SK-N-SH (cell line): Measurements from ENCODE around the gene GAB2. TPM values are rescaled to one million over a fixed set of nuclear protein-coding genes. Genes with fewer than 3 reads are reported as not detected.

Experiments used
- CTCF ChIA-PET: fragments of 300-600, 350-600 bp; formaldehyde crosslinking; extraction: SDS; loops from one replicate; lab custom pipeline; 2021; lab: Yijun Ruan, JAX
- POLR2A ChIA-PET: fragments of 350-600 bp; sonication (Branson Sonifier 250); formaldehyde crosslinking; extraction: SDS; loops from one replicate; lab custom pipeline; 2020; ENCODE audit warnings: antibody characterized with exemption, inconsistent platforms; lab: Yijun Ruan, JAX
- DNase-seq: peaks from one replicate; pipeline ENCODE4 v3.0.0; 2012
- H2AFZ ChIP-seq: fragments of 200-600 bp; sonication (generic); 2 replicates; pipeline ENCODE4 v1.8.1; 2016; ENCODE audit warnings: antibody characterized with exemption, mild to moderate bottlenecking, low read depth
- H3F3A ChIP-seq: fragments of 200-600 bp; sonication (generic); replicated peaks from 2 replicates; pipeline ENCODE3; 2016; ENCODE audit warnings: antibody characterized with exemption, mild to moderate bottlenecking; ENCODE audit not compliant: insufficient read depth
- H3K27ac ChIP-seq, 2 experiments: fragments of 200-500 bp in 1 of 2; fragments of 200-600 bp in 1 of 2; sonication (Bioruptor generic) in 1 of 2; sonication (generic), shearing (Covaris generic) in 1 of 2; 2 replicates each; pipeline versions ENCODE4 v1.5.1 to v1.6.1; 2014 to 2016; ENCODE audit warnings: low read depth in 2 of 2, inconsistent platforms in 1 of 2, low read length in 1 of 2, mild to moderate bottlenecking in 1 of 2, mixed read lengths in 1 of 2
- H3K27me3 ChIP-seq: fragments of 200-600 bp; sonication (generic), shearing (Covaris generic); 2 replicates; pipeline ENCODE4 v1.6.1; 2016; ENCODE audit warnings: mixed run types; ENCODE audit not compliant: insufficient read depth
- H3K36me3 ChIP-seq, 2 experiments: fragments of 200-500 bp in 1 of 2; fragments of 200-600 bp in 1 of 2; sonication (Bioruptor generic) in 1 of 2; sonication (generic) in 1 of 2; replicated peaks in 1 of 2; 2 replicates each; pipeline versions ENCODE3 to v1.5.1; 2014 to 2016; ENCODE audit warnings: low read length in 1 of 2, mild to moderate bottlenecking in 1 of 2; ENCODE audit not compliant: insufficient read depth in 2 of 2, control insufficient read depth in 1 of 2
- H3K4me1 ChIP-seq, 2 experiments: fragments of 200-500 bp in 1 of 2; fragments of 200-600 bp in 1 of 2; sonication (Bioruptor generic) in 1 of 2; sonication (generic), shearing (Covaris generic) in 1 of 2; 2 replicates each; pipeline versions ENCODE4 v1.5.1 to v1.6.1; 2014 to 2016; ENCODE audit warnings: low read depth in 1 of 2, low read length in 1 of 2, mixed run types in 1 of 2; ENCODE audit not compliant: insufficient read depth in 2 of 2, control insufficient read depth in 1 of 2
- H3K4me2 ChIP-seq: fragments of 200-600 bp; sonication (generic), shearing (Covaris generic); 2 replicates; pipeline ENCODE4 v1.6.1; 2017; ENCODE audit warnings: mixed run types
- H3K4me3 ChIP-seq, 2 experiments: fragments of 200-500 bp in 1 of 2; fragments of 200-600 bp in 1 of 2; sonication (Bioruptor generic) in 1 of 2; sonication (generic), shearing (Covaris generic) in 1 of 2; 2 replicates each; pipeline versions ENCODE4 v1.5.1 to v1.8.1; 2014 to 2016; ENCODE audit warnings: low read depth in 2 of 2, inconsistent platforms in 1 of 2, low read length in 1 of 2, mild to moderate bottlenecking in 1 of 2, mixed read lengths in 1 of 2, moderate library complexity in 1 of 2
- H3K79me2 ChIP-seq: fragments of 200-600 bp; sonication (generic); 2 replicates; pipeline ENCODE4 v1.8.1; 2017; ENCODE audit warnings: mild to moderate bottlenecking; ENCODE audit not compliant: insufficient read depth
- H3K9ac ChIP-seq: fragments of 200-600 bp; sonication (generic); 2 replicates; pipeline ENCODE4 v1.6.1; 2017; ENCODE audit warnings: mixed run types
- H3K9me2 ChIP-seq: fragments of 200-600 bp; sonication (generic); 2 replicates; pipeline ENCODE4 v1.6.1; 2017; ENCODE audit warnings: mixed run types
- H3K9me3 ChIP-seq: fragments of 200-600 bp; sonication (generic); 2 replicates; pipeline ENCODE4 v1.6.1; 2017; ENCODE audit warnings: mixed run types, mild to moderate bottlenecking, moderate library complexity
- H4K20me1 ChIP-seq: fragments of 200-600 bp; sonication (generic); 2 replicates; pipeline ENCODE4 v1.6.1; 2017; ENCODE audit warnings: mild to moderate bottlenecking, mixed run types; ENCODE audit not compliant: insufficient read depth
- CTCF ChIP-seq: fragments of 200-600 bp; sonication (generic); IDR thresholded peaks from 2 replicates; pipeline ENCODE4 v1.6.1; 2017; ENCODE audit warnings: antibody characterized with exemption, mild to moderate bottlenecking, moderate library complexity
- FOSL2 ChIP-seq: IDR thresholded peaks from 2 replicates; pipeline ENCODE4 v1.4.0; 2012; ENCODE audit warnings: low read depth, mild to moderate bottlenecking, moderate library complexity, borderline replicate concordance
- FOXJ3 ChIP-seq: sonication (generic); formaldehyde crosslinking; IDR thresholded peaks from 2 replicates; pipeline ENCODE4 v1.5.1; 2020; ENCODE audit warnings: mild to moderate bottlenecking, missing genetic modification reagents
- FOXM1 ChIP-seq: IDR thresholded peaks from 2 replicates; pipeline ENCODE4 v1.4.0; 2012; ENCODE audit warnings: low read depth, mild to moderate bottlenecking
- IRF3 ChIP-seq: fragments of 150-350 bp; IDR thresholded peaks from 2 replicates; pipeline ENCODE4 v1.6.1; 2016; ENCODE audit warnings: mild to moderate bottlenecking, low read depth, low read length
- JUND ChIP-seq: IDR thresholded peaks from 2 replicates; pipeline ENCODE4 v1.4.0; 2012
- MAX ChIP-seq: IDR thresholded peaks from 2 replicates; pipeline ENCODE4 v1.4.0; 2012; ENCODE audit warnings: low read depth
- MEF2A ChIP-seq: IDR thresholded peaks from 2 replicates; pipeline ENCODE4 v1.4.0; 2012; ENCODE audit warnings: low read depth, borderline replicate concordance
- NFIC ChIP-seq: IDR thresholded peaks from 2 replicates; pipeline ENCODE4 v1.4.0; 2012; ENCODE audit warnings: borderline replicate concordance
- PBX3 ChIP-seq: IDR thresholded peaks from 2 replicates; pipeline ENCODE4; 2012
- POLR2AphosphoS5 ChIP-seq: IDR thresholded peaks from 2 replicates; pipeline ENCODE4 v1.6.1; 2012; ENCODE audit warnings: low read depth, low read length
- RAD21 ChIP-seq: IDR thresholded peaks from 2 replicates; pipeline ENCODE4 v1.6.1; 2012; ENCODE audit warnings: mild to moderate bottlenecking, low read length
- RFX5 ChIP-seq: IDR thresholded peaks from 2 replicates; pipeline ENCODE4 v1.6.1; 2012; ENCODE audit warnings: mild to moderate bottlenecking, improper control_type of control experiment, low read length
- SMC3 ChIP-seq: IDR thresholded peaks from 2 replicates; pipeline ENCODE4 v1.6.1; 2012; ENCODE audit warnings: low read depth, low read length, improper control_type of control experiment
- TEAD4 ChIP-seq: IDR thresholded peaks from 2 replicates; pipeline ENCODE4 v1.4.0; 2012; ENCODE audit warnings: mild to moderate bottlenecking, borderline replicate concordance; ENCODE audit not compliant: insufficient read depth
- USF2 ChIP-seq: fragments of 150-350 bp; IDR thresholded peaks from 2 replicates; pipeline ENCODE4 v1.6.1; 2017; ENCODE audit warnings: antibody characterized with exemption, low read length, low read depth, borderline replicate concordance
- WGBS: methylation state at CpG from one replicate; pipeline ENCODE4 v1.1.6; 2017; ENCODE audit warnings: low lambda C conversion rate; 5-methylcytosine and 5-hydroxymethylcytosine counted together
- polyA plus RNA-seq, 3 experiments: library from polyadenylated mRNA; depleted of rRNA; stranded (reverse); fragments of >200 nt; gene quantifications; 2 replicates each; pipeline ENCODE4 v1.2.3, GENCODE V29; 2012

The GAB2 gene
- polyA plus RNA-seq, 1 of the 3 experiments (the other 2 are of a cell fraction) = 5.6 TPM

GRCh38 chr11:78428266-78428636, 10.6 kb upstream of the GAB2 start:
- H4K20me1 ChIP-seq = no peaks in the 10 kb centered on the region
- H3K27me3 ChIP-seq = no peaks in the 10 kb centered on the region
- DNase-seq = no peak
- peaks cover 24 to 55% of the 10 kb centered on the region in 2 experiments for H3K4me1 ChIP-seq
- TF ChIP-seq JUND (no peak), FOSL2 (no peak), NFIC (no peak)
- TF ChIP-seq, all 33 proteins: peak for 0
- H2AFZ ChIP-seq = no peak overlapping the region
- H3K4me3 ChIP-seq = no peak overlapping the region
- no peaks in the 10 kb centered on the region for H3K36me3 ChIP-seq
- H3K4me2 ChIP-seq = no peak overlapping the region
- no peaks in the 10 kb centered on the region for H3K9me2 ChIP-seq
- peak overlapping the region in 1 of 2 experiments; percentile 100; a peak in 2 of 4 replicates for H3K27ac ChIP-seq
- ChIA-PET CTCF (interaction anchor here (3.3 to 6.3 kb wide), 2 partner anchors 10 to 136 kb away, joined by 21 to 39 read pairs; partner anchors contain the start of gene GAB2), POLR2A (no interaction called here)
- no peaks in the 10 kb centered on the region for H3F3A ChIP-seq
- H3K79me2 ChIP-seq = no peaks in the 10 kb centered on the region
- H3K9ac ChIP-seq = no peak overlapping the region
- no peaks in the 10 kb centered on the region for H3K9me3 ChIP-seq

GRCh38 chr11:78427615-78428265, 10.1 kb upstream of the GAB2 start:
- Histone ChIP-seq H3K4me2 (no peak overlapping the region), H3K36me3 (no peaks in the 10 kb centered on the region), H2AFZ (no peak overlapping the region), H3K27ac (peak overlapping the region in 1 of 2 experiments; percentile 100; a peak in 2 of 4 replicates), H3K9ac (no peak overlapping the region), H3K79me2 (no peaks in the 10 kb centered on the region), H3F3A (no peaks in the 10 kb centered on the region), H3K4me1 (peaks cover 24 to 56% of the 10 kb centered on the region in 2 experiments), H3K9me2 (no peaks in the 10 kb centered on the region), H3K27me3 (no peaks in the 10 kb centered on the region), H4K20me1 (no peaks in the 10 kb centered on the region), H3K4me3 (no peak overlapping the region), H3K9me3 (no peaks in the 10 kb centered on the region)
- WGBS = 97% methylated on average over 11 of the region's 11 CpGs
- no peak for TF ChIP-seq RFX5
- TF ChIP-seq FOXM1 = no peak
- no peak for TF ChIP-seq IRF3
- no peak for TF ChIP-seq USF2
- TF ChIP-seq SMC3 = no peak
- no peak for TF ChIP-seq RAD21
- TF ChIP-seq MEF2A = no peak
- no peak for TF ChIP-seq FOXJ3 (CRISPR knock-in tag)
- TF ChIP-seq MAX = no peak
- TF ChIP-seq PBX3 = no peak
- no peak for TF ChIP-seq CTCF
- TF ChIP-seq POLR2AphosphoS5 = no peak
- TF ChIP-seq TEAD4 = no peak
- DNase-seq = no peak
- CTCF ChIA-PET = interaction anchor here (1.6 to 6.3 kb wide), 3 partner anchors 10 to 137 kb away, joined by 3 to 39 read pairs (median 21); partner anchors contain the start of gene GAB2
- POLR2A ChIA-PET = interaction anchor here (0.6 kb wide), 1 partner anchor 12 kb away, joined by 3 read pairs; no protein-coding TSS in a partner anchor
